ENCODE data around the gene CEP126. TPM values are rescaled to one million over a fixed set of nuclear protein-coding genes. Genes with fewer than 3 reads are reported as not detected.
"Not testable (repeated sequence)": the region's sequence is repeated elsewhere in the genome, so short reads cannot be mapped to it uniquely, and the experiment has no call there.

Gene CEP126
- total RNA-seq, 1 donor from 2014 or later, result 6.5 TPM

- no peak for DNase-seq (ENCODE audit: low spot score)
Observed at GRCh38 chr11:101931692-101932091, 16.9 kb downstream of the CEP126 start.

- no peak for DNase-seq (ENCODE audit: low spot score)
Observed at GRCh38 chr11:101940901-101941520, 26.2 kb downstream of the CEP126 start.

GRCh38 chr11:101944923-101945322, 30.1 kb downstream of the CEP126 start:
- no peak for DNase-seq (ENCODE audit: low spot score)

GRCh38 chr11:101945448-101945847, 30.6 kb downstream of the CEP126 start:
- no peak for DNase-seq (ENCODE audit: low spot score)

DNA sequence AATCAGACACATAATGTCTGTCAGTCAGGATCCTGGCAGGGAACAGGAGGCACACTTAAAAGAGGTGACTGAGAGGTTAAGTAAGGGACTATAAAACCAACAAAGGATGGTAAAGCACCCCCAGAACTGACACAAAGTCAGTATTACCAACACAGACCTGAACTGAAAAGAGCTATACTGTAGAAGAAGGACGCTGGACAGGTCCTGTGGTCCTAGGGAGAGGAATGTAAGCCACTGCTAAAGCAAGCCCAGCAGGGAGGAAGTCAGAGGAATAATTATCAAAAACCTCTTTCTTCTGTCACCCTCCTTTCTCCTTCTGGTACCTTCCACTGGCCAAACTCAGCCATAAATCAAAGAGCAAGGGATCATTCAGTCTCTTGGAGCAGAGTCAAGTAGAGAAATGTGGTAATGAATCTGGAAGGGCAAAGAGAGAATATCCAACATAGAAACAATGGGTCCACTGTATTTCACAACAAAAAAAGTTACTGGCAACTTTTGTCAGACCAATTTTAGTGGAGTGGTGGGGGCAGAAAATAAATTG, 34.9 kb downstream of the CEP126 start:
- DNase-seq (ENCODE audit: low spot score), result no peak

GRCh38 chr11:101955278-101955677, 40.5 kb downstream of the CEP126 start:
- DNase-seq (ENCODE audit: low spot score), result peak; percentile 34

- DNase-seq (ENCODE audit: low spot score), result no peak
Observed at GRCh38 chr11:101955701-101956100, 40.9 kb downstream of the CEP126 start.

GRCh38 chr11:101960231-101960630, 45.4 kb downstream of the CEP126 start:
- peak; percentile 30 for DNase-seq (ENCODE audit: low spot score)

DNA sequence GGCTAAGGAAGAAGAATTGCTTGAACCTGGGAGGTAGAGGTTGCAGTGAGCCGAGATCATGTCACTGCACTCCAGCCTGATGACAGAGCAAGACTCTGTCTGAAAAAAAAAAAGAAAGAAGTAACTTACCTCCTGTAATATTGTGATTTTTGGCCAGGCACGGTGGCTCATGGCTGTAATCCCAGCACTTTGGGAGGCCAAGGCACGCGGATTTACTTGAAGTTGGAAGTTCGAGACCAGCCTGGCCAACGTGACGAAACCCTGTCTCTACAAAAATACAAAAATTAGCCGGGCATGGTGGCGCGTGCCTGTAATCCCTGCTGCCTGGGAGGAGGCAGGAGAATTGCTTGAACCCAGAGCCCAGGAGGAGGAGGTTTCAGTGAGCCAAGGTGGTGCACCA, 49.4 kb downstream of the CEP126 start:
- not testable (repeated sequence) for DNase-seq (ENCODE audit: low spot score)

DNA sequence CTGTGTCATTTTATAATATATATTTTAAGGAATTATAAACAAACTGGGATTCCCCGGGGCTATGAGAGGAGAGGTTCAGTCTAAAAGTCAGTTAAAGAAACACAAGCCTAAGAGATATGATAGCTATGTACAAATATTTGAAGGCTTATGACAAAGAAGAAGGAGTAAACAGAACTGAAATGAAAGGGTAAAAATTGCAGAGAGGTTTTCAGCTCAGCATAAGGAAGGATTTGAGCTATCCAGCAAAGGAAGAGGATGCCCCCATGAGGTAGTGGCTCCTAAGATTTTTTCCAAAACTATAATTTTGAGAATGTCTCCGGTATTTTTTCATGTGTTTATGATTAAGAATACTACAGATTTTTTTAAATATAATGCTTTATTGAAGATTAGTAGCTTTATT, 59.4 kb downstream of the CEP126 start:
- peak; percentile 15 for DNase-seq (ENCODE audit: low spot score)

- no peak for DNase-seq (ENCODE audit: low spot score)
Observed at GRCh38 chr11:101974771-101975170, 60.0 kb downstream of the CEP126 start.

DNA sequence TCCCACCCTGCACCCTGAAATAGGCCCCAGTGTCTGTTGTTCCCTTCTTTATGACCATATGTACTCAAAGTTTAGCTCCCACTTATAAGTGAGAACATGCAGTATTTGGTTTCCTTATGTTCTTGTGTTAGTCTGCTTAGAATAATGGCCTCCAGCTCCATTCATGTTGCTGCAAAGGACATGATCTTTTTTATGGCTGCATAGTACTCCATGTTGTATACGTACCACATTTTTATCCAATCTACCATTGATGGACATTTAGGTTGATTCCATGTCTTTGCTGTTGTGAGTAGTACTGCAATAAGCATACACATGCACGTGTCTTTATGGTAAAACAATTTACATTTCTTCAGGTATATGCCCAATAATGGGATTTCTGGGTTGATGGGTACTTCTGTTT, 60.9 kb downstream of the CEP126 start:
- no peak for DNase-seq (ENCODE audit: low spot score)

- peak; percentile 22 for DNase-seq (ENCODE audit: low spot score)
Observed at GRCh38 chr11:101987370-101987769, 72.6 kb downstream of the CEP126 start.

DNA sequence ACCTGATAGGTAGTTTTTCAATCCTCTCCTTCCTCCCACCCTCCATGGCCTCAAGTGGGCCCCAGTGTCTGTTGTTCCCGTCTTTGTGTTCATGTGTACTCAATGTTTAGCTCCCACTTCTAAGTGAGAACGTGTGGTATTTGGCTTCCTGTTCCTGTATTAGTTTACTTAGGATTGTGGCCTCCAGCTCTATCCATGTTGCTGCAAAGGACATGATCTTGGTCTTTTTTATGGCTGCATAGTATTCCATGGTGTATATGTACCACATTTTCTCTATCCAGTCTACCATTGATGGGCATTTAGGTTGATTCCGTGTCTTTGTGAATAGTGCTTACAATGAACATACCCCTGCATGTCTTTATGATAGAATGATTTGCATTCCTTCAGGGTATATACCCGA, 78.4 kb downstream of the CEP126 start:
- no peak for DNase-seq (ENCODE audit: low spot score)

DNA sequence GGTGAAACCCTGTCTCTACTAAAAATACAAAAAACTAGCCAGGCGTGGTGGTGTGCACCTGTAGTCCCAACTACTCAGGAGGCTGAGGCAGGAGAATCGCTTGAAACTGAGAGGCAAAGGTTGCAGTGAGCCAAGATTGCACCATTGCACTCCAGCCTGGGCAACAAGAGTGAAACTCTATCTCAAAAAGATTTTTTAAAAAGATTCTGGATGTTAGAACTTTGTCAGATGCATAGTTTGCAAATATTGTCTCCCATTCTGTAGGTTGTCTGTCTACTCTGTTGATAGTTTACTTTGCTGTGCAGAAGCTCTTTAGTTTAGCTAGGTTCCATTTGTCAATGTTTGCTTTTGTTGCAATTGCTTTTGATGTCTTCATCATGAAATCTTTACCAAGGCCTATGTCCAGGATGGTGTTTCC, 79.3 kb downstream of the CEP126 start:
- DNase-seq (ENCODE audit: low spot score), result not testable (repeated sequence)

DNA sequence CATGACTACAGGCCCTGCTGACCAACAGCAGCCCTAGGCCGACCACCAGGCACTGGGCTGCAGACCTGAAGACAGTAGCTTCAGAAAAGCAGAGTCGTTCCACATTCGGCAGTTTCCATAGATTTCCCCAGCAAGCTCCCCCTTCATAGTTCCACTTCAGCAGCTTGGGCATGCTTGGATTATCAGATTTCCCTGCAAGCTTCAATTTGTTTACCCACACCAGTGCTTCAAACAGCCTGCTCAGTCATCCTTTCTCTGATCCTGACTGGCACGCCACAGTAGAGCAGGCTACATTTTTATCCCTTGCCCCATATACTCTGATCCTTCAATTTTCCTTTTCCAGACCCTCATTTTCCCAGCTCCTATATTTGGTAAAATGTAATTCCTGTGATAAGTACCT, 81.3 kb downstream of the CEP126 start:
- no peak for DNase-seq (ENCODE audit: low spot score)

DNA sequence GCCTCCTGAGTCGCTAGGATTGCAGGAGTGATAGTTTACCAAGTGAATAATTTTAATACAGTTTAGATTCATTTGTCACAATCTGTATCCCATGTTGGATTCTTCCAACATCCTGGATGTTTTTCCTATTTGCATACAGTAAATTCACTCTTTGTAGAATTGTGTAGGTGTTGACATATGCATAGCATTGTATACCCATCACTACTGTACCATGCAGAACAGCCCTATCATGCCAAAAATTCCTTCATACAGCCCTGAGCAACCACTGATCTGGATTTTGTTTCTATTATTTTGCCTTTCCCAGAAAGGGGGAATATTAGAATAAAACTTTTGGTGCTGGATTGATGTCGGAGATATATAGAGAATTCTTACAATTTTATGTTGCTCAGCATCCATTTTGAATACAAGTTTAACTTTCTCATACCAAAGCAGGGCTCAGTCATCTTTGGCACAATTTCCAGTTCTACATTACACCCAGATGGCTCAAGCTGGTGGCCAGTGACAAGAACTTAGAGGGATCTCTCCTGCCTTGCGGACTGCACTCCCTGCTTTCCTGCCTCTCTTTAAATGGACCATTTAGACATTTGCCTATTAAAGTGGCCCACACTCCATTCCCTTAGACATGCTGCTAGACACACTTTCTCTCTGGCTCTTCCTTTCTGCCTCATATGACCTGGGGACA, 87.0 kb downstream of the CEP126 start:
- no peak for DNase-seq (ENCODE audit: low spot score)

GRCh38 chr11:102004220-102004619, 89.4 kb downstream of the CEP126 start:
- DNase-seq (ENCODE audit: low spot score), result no peak

DNA sequence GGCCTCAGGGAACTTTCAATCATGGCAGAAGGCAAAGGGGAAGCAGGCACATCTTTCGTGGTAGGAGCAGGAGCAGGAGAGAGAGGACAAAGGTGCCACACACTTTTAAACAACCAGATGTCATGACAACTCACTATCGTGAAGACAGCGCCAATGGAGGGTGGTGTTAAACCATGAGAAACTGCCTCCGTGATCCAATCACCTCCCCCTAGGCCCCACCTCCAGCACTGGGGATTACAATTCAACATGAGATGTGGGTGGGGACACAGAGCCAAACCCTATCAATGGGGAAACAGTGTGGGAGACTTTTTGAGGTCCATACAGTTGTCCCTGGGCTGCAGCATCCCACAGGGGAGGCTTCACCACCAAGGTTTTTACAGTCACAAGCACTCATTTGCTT, 90.5 kb downstream of the CEP126 start:
- no peak for DNase-seq (ENCODE audit: low spot score)

- DNase-seq (ENCODE audit: low spot score), result no peak
Observed at GRCh38 chr11:102006835-102007566, 92.2 kb downstream of the CEP126 start.

DNA sequence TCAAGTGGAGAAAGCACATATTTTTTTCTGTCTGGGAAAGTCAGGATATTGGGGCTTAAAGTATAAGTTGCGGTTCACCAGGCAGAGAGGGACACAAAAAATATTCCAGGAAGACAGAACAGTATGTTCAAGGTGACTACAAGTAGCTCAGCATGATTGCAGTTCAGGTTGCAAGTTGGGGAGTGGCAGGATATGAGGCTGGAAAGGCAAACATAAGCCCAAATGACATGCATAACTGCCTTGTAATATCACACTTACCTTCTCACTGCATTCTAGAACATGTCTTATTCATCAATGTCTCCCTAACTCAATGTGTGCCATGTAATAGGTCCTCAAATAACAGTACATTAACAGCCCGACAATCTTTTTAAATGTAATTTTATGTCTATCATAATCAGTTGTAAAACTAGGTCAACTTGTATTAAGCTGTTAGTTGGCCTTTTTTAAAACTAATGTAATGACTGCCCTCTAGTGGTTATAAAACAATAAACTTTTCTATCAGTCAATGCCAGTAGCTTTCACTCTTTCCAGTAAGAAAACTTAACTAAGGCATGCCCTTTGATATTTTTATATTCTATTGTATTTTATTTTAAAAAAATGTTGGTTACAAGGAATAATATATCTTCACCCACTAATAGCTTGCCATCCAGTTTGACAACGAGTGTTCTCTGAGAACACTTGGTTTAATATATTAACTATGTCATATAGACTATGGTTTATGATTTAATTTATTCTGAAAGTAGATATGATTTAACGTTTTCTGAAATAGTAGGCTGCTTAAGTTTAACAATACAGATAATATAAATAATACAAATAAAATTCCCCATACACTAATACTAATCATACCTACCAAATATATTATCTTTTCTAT, 93.0 kb downstream of the CEP126 start:
- DNase-seq (ENCODE audit: low spot score), result peak; percentile 65
